Gastrocnemius medialis (tissue), 4 donors: ENCODE data around the gene OR6S1. TPM values are rescaled to one million over a fixed set of nuclear protein-coding genes. Genes with fewer than 3 reads are reported as not detected.
A peak's percentile ranks its signal among the peaks of the same experiment; 100 is the strongest.

Experiments
- ATAC-seq, 2 donors: fragments of 150-250 bp; one replicate each; pipeline ENCODE4 v1.9.1; 2016
- DNase-seq, 2 donors: peaks; one replicate each; pipeline ENCODE4 v3.0.0-alpha.2; 2019
- H3K27ac ChIP-seq, 4 donors: fragments of 200-600 bp; sonication (generic); 1 replicate in 1 of 4; 2 replicates in 3 of 4; pipeline ENCODE4 v1.5.1; 2016 to 2018; ENCODE audit warnings: mild to moderate bottlenecking in 2 of 4, moderate library complexity in 1 of 4
- H3K27me3 ChIP-seq, 3 donors: fragments of 200-600 bp; sonication (generic) in 2 of 3; 1 replicate in 1 of 3; 2 replicates in 2 of 3; pipeline versions ENCODE4 v1.5.1 to v1.6.0; 2016 to 2019; ENCODE audit warnings: mild to moderate bottlenecking in 1 of 3, moderate library complexity in 1 of 3
- H3K36me3 ChIP-seq, 2 donors: fragments of 200-600 bp; sonication (generic) in 1 of 2; one replicate each; pipeline ENCODE4 v1.5.1; 2017 to 2018
- H3K4me1 ChIP-seq, 2 donors: fragments of 200-600 bp; sonication (generic) in 1 of 2; one replicate each; pipeline ENCODE4 v1.5.1; 2016 to 2017; ENCODE audit warnings: mild to moderate bottlenecking in 2 of 2
- H3K4me3 ChIP-seq, 4 donors: fragments of 200-600 bp; sonication (generic) in 3 of 4; 1 replicate in 1 of 4; 2 replicates in 3 of 4; pipeline ENCODE4 v1.5.1; 2016 to 2019; ENCODE audit warnings: mild to moderate bottlenecking in 2 of 4
- H3K9me3 ChIP-seq, 3 donors: fragments of 200-600 bp; sonication (generic) in 2 of 3; 1 replicate in 1 of 3; 2 replicates in 2 of 3; pipeline ENCODE4 v1.5.1; 2016 to 2019
- CTCF ChIP-seq, 5 experiments: fragments of 450-650 bp in 3 of 5; fragments of 200-600 bp in 2 of 5; sonication (generic) in 2 of 5; IDR thresholded peaks in 4 of 5; conservative IDR thresholded peaks in 1 of 5; 1 replicate in 4 of 5; 2 replicates in 1 of 5; pipeline ENCODE4 v1.5.1; 2016 to 2019; ENCODE audit warnings: antibody characterized with exemption in 5 of 5, mild to moderate bottlenecking in 3 of 5, moderate library complexity in 3 of 5
- POLR2A ChIP-seq, 2 donors: fragments of 450-650 bp; IDR thresholded peaks; one replicate each; pipeline ENCODE4 v1.6.1; 2017; ENCODE audit warnings: antibody characterized with exemption in 2 of 2, mild to moderate bottlenecking in 2 of 2, moderate library complexity in 2 of 2
- in situ Hi-C, 4 donors: fragments of 200-750 bp; cut with MboI; loops; one replicate each; pipeline versions ENCODE4 v1.15.0 to v1.8.0; 2017; ENCODE audit warnings: low sequenced_read_pairs in 4 of 4
- intact Hi-C: fragments of 100-400 bp; cut with DNase I; formaldehyde crosslinking; loops from one replicate; pipeline ENCODE4 v1.15.1; 2023; ENCODE audit warnings: low total_unique reads
- total RNA-seq, 4 donors: library from RNA; depleted of rRNA; stranded (reverse); fragments of >200 nt; gene quantifications; one replicate each; pipeline versions ENCODE4 v1.1.0 to v1.2.3, GENCODE V29; 2016

Gene OR6S1
- total RNA-seq, 4 donors from 2014 or later = not detected

DNA sequence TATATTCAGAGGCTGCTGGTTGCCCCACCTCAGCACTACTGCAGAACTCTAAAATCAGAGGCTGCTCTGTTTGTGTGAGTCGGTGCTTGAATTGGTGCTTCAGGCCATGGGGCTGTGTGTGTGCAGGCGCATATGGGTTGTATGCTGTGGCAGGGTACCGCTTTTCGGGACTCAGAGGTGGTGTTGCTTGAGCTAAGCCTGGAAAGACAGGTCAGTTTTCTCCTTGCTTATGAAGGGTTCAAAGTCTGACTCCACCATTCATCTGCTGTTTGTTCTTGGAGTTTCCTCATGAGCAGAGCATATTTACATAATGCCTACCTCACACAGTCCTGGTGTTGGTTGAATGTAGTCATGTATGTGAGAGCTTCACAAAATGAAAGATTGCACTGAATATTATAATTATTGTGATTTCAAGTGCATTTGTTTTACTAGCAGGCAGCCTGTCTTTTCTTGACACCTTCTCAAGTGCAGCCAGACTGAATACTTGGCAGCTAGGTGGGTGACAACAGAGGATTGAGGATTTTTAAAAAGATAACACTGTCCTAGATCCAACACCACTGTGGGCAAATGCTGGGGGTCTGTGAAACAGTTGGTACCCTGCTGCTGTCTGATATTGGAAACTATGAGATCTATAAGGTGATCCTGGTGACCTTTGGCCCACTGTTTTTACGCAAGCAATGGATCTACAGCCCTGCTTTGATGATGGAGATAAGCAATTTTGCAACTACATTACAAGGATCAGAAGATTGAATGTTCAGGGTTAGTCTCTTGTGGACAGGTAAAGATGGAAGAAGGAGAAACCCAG, 46.1 kb upstream of the OR6S1 start:
- Histone ChIP-seq H3K27me3 (no peaks in the 10 kb centered on the region), H3K36me3 (no peaks in the 10 kb centered on the region), H3K4me1 (no peaks in the 10 kb centered on the region), H3K9me3 (no peaks in the 10 kb centered on the region), H3K4me3 (no peak overlapping the region), H3K27ac (no peak overlapping the region)
- ATAC-seq = no peak
- intact Hi-C loops (loop anchor here (10.0 kb wide), 1 partner anchor 767 kb away; the partner anchor contains the start of gene CHD8), in situ Hi-C loops (loop anchor here (10.0 to 25.0 kb wide), 6 partner anchors 223 to 425 kb away; partner anchors contain the start of genes CCNB1IP1 (in 2 of the 4), PARP2 (in 2 of the 4), TMEM253 (in 2 of the 4) and ARHGEF40 (in 1 of the 4))
- DNase-seq = no peak
- no peak for TF ChIP-seq CTCF (IDR thresholded peaks at IDR 0.05 in 4 of 5, conservative IDR thresholded peaks at IDR 0.05 in 1 of 5)
- no peak for TF ChIP-seq POLR2A (IDR thresholded peaks at IDR 0.05)

DNA sequence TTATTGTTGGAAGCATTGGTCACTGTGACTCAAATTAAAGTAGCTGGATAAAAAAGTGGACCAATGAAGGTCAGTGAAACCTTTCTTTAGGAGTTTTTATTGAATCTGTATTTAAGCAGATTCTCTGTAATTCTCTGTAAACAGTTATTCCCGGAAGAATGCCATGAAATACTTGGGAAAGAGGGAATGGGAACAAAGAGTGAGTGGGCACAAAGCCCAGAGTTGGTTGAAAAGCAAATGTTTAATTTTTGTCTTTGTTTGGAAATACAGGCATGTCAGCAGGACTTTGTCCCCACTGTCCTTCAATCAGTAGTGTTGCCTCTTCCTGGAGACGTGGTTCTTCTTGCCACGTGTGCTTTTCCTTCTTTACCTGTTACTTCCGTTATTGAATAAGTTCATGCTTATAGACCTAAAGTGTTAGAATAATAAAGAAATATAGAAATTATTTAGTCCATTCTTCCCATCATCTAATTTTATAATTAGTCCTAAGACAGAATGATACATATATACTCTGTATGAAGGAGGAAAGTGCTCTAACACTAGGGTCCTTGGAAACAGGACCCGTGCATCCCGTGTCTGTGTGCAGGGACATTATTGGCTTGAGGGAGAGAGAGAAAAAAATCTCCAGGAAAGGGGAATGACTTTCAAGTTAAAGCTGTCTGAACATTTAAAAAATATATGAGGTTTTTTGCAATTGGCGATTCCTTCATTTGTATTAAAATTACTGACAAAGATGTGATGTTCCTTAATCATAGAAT, 45.1 kb upstream of the OR6S1 start:
- no peaks in the 10 kb centered on the region for H3K9me3 ChIP-seq
- H3K36me3 ChIP-seq = no peaks in the 10 kb centered on the region
- intact Hi-C loops = loop anchor here (10.0 kb wide), 1 partner anchor 768 kb away; the partner anchor contains the start of gene CHD8
- in situ Hi-C loops = loop anchor here (10.0 to 25.0 kb wide), 6 partner anchors 222 to 426 kb away; partner anchors contain the start of genes CCNB1IP1 (in 2 of the 4), PARP2 (in 2 of the 4), TMEM253 (in 2 of the 4) and ARHGEF40 (in 1 of the 4)
- no peak overlapping the region for H3K27ac ChIP-seq
- ATAC-seq (no peak), DNase-seq (no peak)
- peak overlapping the region in 1 of 4 donors; percentile 93 for H3K4me3 ChIP-seq
- H3K27me3 ChIP-seq = no peaks in the 10 kb centered on the region
- no peaks in the 10 kb centered on the region for H3K4me1 ChIP-seq
- no peak for TF ChIP-seq CTCF (IDR thresholded peaks at IDR 0.05 in 4 of 5, conservative IDR thresholded peaks at IDR 0.05 in 1 of 5)
- TF ChIP-seq POLR2A (IDR thresholded peaks at IDR 0.05) = no peak

DNA sequence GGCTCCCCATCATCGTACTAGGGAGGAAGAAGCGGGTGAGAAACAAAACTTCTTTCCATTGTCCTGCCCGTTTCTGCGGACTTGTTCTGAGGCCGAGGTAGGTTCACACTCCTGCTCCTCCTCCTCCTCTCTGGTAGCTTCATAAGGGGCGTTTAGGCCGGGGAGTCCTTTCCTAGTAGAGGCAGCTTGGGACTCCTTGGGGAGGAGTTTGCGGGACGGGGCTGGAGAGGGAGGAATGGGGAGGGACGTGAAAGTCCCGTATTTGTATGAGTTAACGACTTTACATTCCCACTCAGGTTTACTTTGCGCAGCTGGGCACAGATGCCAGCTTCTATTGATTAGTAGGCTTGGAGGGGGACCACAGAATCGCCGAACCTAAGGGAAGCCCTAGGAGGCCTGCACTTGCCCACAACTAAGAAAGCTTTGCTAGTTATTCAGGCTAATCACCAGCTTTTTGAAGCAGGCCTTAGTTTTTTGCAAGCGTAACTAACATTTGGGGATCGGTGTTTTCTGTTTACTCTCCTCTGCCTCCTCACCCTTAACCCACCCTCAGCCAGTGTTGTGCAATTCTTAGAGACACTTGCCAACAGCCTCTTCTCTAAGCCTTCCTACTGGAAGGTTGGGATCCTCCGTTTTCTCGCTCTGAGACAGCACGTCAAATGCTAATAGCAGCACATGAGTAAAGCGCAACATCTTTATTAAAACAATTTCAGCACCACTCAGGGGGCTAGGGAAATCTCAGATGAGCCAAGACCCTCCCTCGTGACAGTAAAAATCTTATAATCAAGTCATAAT, 43.4 kb upstream of the OR6S1 start:
- H3K27ac ChIP-seq = peak overlapping the region; percentile 95 to 100 (median 97)
- H3K36me3 ChIP-seq = no peaks in the 10 kb centered on the region
- TF ChIP-seq CTCF (IDR thresholded peaks at IDR 0.05 in 4 of 5, conservative IDR thresholded peaks at IDR 0.05 in 1 of 5) (no peak), POLR2A (IDR thresholded peaks at IDR 0.05) (no peak)
- peak; percentile 20 to 51 for DNase-seq
- H3K27me3 ChIP-seq = no peaks in the 10 kb centered on the region
- intact Hi-C loops = loop anchor here (5.0 to 10.0 kb wide), 7 partner anchors 53 to 1902 kb away; partner anchors contain the start of genes CHD8, DAD1, HNRNPC and RNASE7
- no peaks in the 10 kb centered on the region for H3K9me3 ChIP-seq
- ATAC-seq = no peak
- peak overlapping the region; percentile 69 to 98 (median 87) for H3K4me3 ChIP-seq
- H3K4me1 ChIP-seq = peaks cover 11 to 17% of the 10 kb centered on the region in 2 donors
- in situ Hi-C loops = loop anchor here (10.0 to 25.0 kb wide), 6 partner anchors 220 to 427 kb away; partner anchors contain the start of genes CCNB1IP1 (in 2 of the 4), PARP2 (in 2 of the 4), TMEM253 (in 2 of the 4) and ARHGEF40 (in 1 of the 4)
